Endothelial cell of umbilical vein (primary cell): Measurements from ENCODE around the gene SDC3.

ENCODE experiments used
- EZH2 ChIP-seq: IDR thresholded peaks from 2 replicates; pipeline ENCODE4 v1.6.1; 2012; ENCODE audit warnings: borderline replicate concordance, low read depth, mild to moderate bottlenecking, moderate library complexity, low read length, inconsistent platforms; ENCODE audit not compliant: severe bottlenecking
- FOS ChIP-seq: IDR thresholded peaks from 2 replicates; pipeline ENCODE4 v1.6.1; 2011; ENCODE audit warnings: mild to moderate bottlenecking, low read length, moderate library complexity, borderline replicate concordance; ENCODE audit not compliant: insufficient read depth
- GATA2 ChIP-seq: IDR thresholded peaks from 2 replicates; pipeline ENCODE4 v1.7.0; 2011; ENCODE audit warnings: low read depth, mild to moderate bottlenecking, moderate library complexity, mixed read lengths, low read length; ENCODE audit not compliant: insufficient read length, insufficient read depth
- POLR2AphosphoS5 ChIP-seq: IDR thresholded peaks from 2 replicates; pipeline ENCODE4 v1.6.1; 2012; ENCODE audit warnings: low read depth, mild to moderate bottlenecking, control low read depth, low read length, moderate library complexity; ENCODE audit not compliant: insufficient read depth

GRCh38 chr1:30892671-30893073, 15.9 kb downstream of the SDC3 start:
- TF ChIP-seq GATA2 (no peak), FOS (no peak), POLR2AphosphoS5 (no peak), EZH2 (no peak)
